Measurements from ENCODE around the gene FGF2.

The FGF2 gene

GRCh38 chr4:122896270-122896669, 69.6 kb downstream of the FGF2 start:
- no peak for DNase-seq

GRCh38 chr4:122898370-122899150, 71.9 kb downstream of the FGF2 start:
- DNase-seq = no peak

DNA sequence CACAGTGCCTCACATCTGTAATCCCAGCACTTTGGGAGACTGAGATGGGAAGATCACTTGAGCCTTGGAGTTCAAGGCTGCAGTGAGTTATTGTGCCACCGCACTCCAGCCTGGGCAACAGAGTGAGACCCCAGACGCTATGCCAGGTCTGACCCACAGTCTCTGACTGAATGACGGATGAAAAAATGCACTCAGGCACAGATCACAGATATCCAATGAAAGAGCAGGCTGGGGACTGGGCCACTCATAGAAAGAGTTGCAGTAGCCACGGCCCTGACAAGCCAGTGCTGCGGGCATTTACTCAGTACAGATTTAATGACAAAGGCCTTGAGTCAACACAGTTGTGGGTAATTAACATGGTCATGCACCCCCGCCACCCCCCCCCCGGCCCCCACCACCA, 73.1 kb downstream of the FGF2 start:
- DNase-seq = no peak

DNA sequence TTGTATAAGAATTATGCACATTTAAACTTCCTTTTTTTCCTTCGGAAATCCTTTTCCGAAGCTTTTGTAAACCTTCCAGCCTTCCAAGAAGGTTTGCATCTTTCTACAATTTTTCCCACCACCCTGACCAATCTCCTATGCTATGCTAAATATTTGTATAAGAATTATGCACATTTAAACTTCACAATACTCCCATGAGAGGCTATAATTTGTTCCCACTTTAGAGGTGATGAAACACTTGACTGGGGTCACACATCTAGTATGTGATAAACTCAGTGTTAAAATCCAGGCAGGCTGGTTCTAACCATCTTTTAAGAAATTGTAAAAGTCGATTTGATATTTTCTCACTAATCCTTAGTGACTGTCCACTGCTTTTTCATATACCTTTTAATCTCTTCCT, 73.7 kb downstream of the FGF2 start:
- no peak for DNase-seq

DNA sequence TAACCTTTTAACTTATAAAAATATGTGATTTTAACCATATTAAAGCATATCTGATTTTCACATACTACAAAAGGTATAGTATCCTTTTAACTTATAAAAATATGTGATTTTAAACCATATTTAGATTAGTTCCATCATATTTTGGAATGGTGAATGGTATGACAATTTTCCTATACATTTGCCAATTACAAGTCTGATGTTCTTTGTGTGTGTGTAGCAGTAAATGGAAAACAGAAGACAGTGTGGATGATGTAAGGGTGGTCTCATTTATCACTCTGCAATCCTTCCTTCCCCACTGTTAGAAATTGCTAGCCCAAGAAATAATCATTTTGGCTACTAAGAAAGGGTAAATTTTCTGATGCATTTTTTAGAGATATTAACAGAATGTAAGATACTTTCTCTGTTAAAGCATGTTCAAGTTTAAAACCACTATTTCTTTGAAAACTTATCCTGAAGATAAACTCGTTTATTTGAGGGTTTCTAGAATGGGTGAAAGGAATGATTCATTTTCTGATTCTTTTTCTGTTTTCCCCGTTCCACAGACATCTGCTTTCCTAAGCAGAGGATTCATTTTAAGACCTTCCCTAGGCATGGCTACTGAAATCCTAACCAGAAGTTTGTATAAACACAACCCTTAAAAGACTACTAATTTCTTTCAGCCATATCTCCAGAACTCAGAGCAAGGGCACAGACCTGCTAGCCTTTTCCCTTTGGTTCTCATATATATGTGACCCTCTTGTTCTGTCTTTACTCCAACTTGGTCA, 74.8 kb downstream of the FGF2 start:
- DNase-seq = no peak

DNA sequence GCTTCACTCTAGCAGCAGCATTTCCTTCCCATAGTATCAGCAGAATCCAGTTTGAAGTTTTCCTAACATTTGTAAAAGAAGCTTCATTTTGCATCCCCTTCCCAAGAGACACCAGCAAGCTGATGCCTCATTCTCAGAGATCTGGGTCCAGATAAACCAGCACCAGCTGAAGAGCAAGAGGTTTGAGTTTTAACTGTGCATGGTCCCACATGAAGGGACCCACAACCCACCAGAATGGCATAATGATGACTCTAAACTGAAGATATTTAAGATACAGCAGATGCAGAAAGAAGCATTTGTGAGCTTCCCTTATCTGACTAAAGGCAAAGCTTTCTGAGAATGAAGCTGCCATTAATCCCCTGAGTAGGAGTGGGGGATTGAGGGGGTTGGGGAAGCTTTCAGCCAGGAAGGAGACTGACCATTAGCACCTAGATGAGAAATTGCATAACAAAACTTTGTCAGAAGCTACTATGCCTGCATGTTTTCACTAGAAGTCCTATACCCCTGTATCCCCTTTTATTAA, 77.2 kb downstream of the FGF2 start:
- DNase-seq = no peak

DNA sequence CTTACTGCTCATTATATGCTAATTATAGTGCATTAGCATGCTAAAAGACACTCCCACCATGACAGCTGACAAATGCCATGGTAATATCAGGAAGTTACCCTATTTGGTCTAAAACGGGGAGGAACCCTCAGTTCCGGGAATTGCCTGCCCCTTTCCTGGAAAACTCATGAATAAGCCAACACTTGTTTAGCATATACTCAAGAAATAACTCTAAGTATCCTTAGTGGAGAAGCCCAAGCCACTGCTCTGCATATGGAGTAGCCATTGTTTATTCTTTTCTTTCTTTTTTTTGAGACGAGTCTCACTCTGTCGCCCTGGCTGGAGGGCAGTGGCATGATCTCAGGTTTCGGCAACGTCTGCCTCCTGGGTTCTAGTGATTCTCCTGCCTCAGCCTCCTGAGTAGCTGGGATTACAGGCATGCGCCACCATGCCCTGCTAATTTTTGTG, 80.3 kb downstream of the FGF2 start:
- no peak for DNase-seq

GRCh38 chr4:122908223-122908622, 81.6 kb downstream of the FGF2 start:
- DNase-seq = no peak

- DNase-seq = no peak
Measured at GRCh38 chr4:122909683-122910082, 83.1 kb downstream of the FGF2 start.

GRCh38 chr4:122911588-122911987, 85.0 kb downstream of the FGF2 start:
- no peak for DNase-seq

DNA sequence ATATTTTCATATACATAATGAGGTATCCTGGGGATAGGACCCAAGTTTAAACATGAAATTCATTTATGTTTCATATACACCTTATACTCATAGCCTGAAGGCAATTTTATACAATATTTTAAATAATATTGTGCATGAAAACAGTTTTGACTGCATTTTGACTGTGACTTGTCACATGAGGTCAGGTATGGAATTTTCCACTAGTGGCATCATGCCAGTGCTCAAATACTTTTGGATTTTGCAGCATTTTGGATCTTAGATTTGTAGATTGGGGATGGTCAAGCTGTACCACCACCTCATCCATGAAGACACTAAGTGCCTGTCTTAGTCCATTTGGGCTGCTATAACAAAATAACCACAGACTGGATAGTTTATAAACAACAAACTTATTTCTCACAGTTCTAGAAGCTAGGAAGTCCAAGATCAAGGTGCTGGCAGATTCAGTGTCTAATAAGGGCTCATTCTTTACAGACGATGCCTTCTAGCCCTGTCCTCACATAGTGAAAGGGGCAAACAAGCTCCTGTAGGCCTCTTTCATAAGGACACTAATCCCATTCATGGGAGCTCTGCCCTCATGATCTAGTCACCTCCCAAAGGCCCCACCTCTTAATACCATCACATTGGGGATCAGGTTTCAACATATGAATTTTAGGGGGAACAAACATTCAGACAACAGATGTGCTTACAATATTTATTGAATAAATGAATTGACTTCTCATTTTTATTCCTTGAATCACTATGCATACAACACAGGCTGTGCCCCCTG, 86.4 kb downstream of the FGF2 start:
- no peak for DNase-seq

- peak; percentile 51 for DNase-seq
Measured at GRCh38 chr4:122914292-122914904, 87.8 kb downstream of the FGF2 start.

GRCh38 chr4:122914938-122915337, 88.3 kb downstream of the FGF2 start:
- no peak for DNase-seq

GRCh38 chr4:122917731-122918130, 91.1 kb downstream of the FGF2 start:
- DNase-seq = no peak

DNA sequence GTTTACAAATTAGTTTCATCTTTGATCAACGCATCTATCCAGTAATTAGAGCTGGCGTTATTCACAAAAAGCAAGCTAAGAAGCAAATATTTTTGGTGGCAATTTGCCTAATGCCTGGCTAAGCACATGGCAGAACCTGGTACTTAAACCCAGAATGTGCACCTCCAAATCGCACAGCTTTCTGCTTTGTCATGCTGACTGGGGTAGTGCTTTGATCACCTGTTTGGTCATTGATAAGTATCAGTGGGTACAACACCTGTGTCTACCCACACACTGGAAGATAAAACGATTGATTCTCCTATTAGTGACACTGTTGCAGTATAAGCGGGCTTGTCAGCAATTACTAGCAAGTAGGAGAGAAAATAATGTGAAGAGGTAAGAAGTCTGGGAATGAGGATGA, 93.8 kb downstream of the FGF2 start:
- DNase-seq = no peak

DNA sequence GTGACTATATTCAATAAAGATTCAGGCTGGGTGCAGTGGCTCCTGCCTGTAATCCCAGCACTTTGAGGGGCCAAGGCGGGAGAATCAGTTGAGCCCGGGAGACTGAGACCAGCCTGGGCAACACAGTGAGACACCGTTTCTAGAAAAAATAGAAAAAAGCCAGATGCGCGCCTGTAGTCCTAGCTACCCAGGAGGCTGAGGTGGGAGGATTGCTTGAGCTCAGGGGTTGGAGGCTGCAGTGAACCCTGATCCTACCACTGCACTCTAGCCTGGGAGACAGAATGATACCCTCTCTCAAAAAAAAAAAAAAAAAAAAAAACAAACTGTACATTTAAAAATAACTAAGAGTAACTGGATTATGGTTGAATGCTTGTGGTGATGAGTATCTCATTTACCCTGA, 94.7 kb downstream of the FGF2 start:
- DNase-seq = no peak

GRCh38 chr4:122921971-122922876, 95.6 kb downstream of the FGF2 start, which contains the start of gene NUDT6:
NUDT6 (minus strand) TSS chr4:122922597; CDS start chr4:122922572, 25 bp downstream.
- peak; percentile 65 for DNase-seq

- DNase-seq = peak; percentile 65
Measured at GRCh38 chr4:122922877-122923511, 96.4 kb downstream of the FGF2 start.

DNA sequence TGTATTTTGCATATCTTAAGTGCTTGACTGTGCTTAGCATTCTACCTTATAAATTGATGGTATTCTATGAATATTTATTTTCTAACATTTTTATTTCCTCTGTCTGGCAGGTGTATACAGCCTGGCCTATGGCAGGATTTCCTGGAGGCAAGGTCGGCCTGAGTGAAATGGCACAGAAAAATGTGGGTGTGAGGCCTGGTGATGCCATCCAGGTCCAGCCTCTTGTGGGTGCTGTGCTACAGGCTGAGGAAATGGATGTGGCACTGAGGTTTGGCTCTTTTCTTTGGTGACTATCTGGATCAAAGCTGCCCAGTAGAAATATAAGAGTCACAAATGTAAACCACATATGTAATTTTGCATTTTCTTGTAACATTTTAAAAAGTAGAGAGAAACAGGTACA, 102.3 kb downstream of the FGF2 start:
- no peak for DNase-seq

DNA sequence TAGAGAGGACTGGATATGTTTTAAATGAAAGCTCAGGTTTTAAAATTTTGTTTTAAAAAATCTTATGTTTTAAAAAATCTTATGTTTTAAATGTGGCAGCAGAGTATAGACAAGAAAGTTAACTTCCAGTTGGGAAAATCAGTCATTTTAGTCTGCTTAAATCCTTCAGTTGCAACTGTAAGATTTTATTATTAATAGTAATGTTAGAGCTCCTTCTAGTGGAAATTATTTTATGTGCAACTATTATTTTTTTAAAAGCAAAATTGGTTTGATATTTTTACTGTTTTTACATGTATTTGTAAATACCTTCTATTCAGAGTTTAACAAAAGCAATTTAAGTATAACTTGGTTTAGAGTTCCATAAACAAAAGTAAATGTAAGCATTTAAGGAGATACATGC, 104.2 kb downstream of the FGF2 start:
- peak; percentile 21 for DNase-seq

DNA sequence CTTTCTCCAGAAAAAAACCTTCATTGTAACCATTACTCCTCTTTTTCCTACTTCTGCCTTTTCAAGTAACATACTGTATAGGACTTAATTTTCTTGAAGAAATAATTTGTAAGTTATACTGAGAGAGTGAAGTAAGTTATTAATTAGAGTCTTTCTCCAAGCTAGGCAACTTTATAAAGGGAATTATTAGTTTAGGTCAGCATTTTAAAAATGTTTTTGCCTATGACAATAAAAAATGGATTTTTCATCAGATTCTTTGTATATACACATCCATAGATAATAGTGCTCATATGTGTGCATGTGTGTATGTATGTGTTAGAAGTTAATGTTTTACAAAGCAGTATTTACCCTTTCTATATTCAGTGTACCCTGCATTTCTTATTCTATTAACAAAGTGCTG, 106.1 kb downstream of the FGF2 start:
- DNase-seq = no peak
